Occipital lobe (tissue), 2 donors: Measurements from ENCODE around the gene GRM4. TPM values are rescaled to one million over a fixed set of nuclear protein-coding genes. Genes with fewer than 3 reads are reported as not detected.

Experiments
- DNase-seq: peaks from one replicate; lab custom pipeline; 2025; lab: John Stamatoyannopoulos, UW
- total RNA-seq: library from RNA; depleted of rRNA; stranded (reverse); fragments of >200 nt; gene quantifications from one replicate; pipeline ENCODE4 v1.2.3, GENCODE V29; 2014

GRM4 gene
- total RNA-seq, 1 donor from 2014 or later, result 0.94 TPM

DNA sequence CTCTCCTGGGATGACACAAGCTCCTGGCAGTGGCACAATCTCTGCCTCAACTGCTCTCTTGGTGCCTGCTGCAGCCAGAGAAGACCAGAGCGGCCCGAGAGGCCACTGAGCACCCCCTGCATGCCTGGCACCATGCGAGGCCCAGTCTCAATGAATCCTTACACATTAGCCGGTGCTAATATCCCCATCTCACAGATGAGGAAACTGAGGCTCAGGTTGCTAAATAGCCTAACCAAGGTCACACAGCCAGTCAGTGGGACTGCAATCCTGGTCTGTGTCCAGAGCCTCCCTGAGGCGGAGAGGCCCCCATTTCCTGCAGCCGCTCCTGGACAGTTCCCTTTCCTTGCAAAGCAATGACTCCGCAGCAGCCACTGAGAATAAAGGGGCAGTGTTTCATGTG lies 81.2 kb downstream of the GRM4 start:
- DNase-seq, result no peak

DNA sequence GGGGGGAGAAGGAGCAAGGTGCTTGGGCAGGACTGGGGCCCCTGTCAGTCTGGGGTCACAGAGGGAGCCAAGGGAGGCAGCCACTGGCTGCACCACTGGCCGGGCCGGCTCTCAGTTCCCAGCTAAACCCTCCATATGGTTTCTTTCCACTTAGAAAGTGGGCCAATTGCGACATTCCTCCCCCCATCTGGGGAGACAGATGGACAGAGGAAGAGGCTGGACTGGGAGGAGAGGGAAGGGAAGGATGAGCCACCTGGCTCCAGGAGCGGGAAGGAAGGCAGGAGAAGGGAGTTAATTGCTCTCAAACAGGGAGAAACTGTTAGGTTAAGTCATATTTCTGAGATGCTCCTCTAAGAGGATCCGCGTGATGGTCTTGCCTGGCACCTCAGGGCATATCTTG lies 82.2 kb downstream of the GRM4 start:
- no peak for DNase-seq

DNA sequence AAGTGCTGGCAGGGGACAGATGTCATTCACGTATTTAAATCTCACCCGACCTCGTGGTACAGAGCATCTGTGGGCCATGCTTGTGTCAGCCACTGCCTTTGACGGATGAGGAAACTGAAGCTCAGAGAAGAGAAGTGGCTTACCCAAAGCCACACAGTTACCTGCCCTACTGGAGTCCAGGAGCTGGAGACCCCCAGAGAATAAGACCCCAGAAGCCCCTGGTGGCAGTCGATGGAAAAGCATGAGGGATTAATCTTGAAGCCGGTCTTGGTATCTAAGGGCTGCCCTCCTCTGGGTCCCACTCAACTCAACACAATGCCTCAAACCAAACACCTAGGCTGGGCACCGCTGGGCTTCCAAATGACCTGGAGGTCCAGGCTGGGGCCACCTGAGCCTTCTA lies 83.1 kb downstream of the GRM4 start:
- DNase-seq, result no peak

DNA sequence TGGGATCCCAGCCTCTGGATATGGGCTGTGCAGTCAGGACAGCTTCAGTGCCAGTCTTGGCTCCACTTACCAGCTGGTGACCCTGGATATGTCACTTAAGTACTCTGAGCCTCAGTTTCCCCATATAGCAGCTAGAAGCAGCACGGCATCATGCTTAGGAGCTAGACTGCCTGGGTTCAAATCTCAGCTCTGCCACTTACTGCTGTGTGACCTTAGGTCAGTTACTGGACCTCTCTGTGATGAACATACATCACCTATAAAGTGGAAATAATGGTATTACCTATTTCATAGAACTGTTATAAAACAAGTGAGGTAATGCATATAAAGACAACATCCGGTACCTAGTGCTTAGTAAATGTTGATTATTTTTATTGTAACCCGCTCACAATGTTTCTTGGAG lies 83.7 kb downstream of the GRM4 start:
- DNase-seq, result no peak

DNA sequence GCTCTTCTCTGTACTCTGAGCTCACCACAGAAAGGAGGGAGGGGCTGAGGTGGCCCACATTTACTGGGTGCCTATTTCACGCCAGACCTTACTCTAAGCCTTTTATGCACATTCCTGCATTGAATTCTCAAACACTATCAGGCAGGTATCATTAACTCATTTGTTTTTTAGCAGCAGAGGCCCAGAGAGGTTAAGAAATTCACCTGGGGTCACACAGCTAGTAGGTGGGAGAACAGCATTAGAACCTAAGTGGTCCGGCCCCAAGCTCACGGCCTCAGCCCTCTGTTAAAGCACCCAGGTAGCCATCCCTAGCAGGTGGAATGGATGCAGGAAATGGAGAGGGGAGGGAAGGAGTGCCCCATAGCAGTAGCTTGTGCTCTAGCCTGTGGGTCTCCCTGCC lies 84.5 kb downstream of the GRM4 start:
- no peak for DNase-seq

DNA sequence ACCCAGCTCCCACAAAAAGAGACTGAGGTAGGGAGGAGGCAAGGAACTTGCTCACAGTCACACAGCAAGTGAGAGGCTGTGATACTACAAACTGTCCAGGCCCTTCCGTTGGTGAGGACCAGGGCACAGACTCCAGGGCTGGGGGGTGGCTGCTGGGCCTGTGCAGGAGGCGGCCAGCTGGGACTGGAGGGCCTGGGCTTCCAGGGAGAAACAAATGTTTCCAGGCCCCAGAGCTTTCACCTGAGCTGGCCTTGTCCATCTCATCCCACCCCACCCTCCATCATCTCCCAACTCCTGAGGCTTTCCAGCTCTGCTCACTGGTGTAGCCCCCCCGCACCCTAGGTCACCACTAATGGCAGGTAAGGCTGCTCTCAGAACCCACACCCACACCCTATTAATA lies 86.0 kb downstream of the GRM4 start:
- DNase-seq, result no peak

DNA sequence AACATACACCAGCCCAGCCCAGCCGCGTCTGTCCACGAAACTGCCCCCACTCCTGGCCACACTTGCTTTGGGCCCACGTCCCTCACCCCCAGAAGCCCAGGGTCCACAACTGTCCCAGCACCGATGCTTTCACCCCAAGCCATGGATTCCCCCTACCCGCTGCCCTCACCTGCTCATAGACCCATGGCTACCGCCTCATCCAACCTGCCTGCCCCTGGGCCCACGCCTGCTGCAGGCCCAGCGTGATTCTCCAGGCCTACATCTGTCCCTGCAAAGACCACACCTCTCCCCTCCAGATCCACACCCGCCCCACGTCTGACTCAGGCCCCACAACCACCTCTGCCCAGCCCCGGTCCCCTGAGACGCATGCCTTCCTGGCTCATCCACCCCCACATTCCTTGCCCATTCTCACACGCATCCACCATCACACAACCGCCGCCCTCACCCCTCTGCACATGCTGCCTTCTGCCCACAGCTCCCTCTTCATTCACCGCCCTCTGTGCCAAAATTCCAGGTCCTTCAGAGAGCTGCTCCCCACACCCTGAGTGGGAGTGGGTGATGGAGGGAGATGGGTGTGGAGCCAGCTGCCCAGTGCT lies 86.7 kb downstream of the GRM4 start:
- DNase-seq, result no peak

DNA sequence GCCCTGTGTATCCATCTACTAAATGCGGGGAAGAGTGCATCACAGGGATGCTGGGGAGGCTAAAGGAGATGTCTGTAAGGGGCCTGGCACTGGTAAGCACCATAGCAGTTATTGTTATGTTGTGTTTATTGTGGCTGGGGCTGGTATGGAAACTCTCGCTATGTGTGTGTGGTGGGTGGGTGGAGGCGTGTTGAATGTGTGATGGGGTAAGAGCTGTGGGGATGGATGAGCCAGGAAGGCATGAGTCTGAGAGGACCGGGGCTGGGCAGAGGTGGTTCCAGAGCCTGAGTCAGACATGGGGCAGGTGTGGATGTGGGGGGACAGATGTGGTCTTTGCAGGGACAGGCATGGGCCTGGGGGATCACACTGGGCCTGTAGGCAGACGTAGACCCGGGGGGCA lies 88.1 kb downstream of the GRM4 start:
- DNase-seq, result no peak

DNA sequence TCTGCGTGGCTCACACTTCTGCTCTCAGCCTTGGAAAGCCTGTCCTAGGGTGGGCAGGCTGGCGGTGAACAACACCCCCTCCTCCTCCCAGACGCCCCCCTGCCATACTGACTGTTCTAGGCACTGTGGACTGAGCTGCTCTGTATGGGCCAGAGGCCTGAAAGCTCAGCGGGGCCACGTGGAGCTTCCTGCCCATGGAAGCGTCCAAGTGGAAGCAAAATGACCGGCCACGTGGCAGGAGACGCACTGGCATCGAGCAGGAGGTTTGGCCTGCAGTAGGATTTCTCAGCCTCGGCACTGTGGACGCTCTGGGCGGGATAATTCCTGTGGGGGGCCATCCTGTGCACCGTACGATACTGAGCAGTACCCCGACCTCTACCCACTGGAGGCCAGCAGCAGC lies 88.7 kb downstream of the GRM4 start:
- DNase-seq, result no peak

DNA sequence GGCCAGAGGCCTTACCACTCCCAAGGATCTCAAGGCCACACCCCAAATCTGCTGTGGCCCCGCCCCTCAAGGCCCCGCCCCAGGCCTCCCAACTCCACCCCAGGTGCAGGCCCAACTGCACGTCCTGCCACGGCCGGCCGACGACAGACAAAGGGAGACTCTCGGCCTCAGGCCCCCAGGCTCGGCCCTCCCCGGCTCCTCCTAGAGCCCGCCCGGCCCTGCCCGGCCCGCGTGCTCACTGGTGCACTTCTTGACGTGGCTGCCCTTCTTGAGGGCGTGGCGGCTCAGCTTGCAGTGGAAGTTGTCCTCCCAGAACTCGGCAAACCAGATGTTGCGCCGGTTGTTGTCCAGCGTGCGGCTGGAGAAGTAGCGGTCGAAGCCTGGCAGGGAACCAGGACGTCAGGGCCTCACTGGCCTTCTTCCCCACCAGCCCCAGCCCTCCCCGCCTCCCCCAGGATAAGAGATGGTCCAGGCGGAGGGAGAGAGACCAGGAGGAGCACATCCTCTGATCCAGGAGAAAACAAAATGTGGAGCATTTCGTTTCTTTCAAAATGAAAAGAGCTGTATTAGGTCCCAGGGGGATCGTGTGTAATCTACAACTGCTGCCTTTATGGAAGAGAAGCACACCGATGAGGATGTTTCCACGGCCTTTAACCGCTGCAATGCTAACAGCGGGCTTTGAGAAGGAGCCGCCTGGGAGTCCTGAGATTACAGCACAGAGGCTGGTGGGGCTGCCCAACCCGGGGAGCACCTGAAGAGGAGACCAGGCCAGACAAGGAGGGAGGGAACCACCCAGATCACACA lies 89.4 kb downstream of the GRM4 start:
- DNase-seq, result no peak

DNA sequence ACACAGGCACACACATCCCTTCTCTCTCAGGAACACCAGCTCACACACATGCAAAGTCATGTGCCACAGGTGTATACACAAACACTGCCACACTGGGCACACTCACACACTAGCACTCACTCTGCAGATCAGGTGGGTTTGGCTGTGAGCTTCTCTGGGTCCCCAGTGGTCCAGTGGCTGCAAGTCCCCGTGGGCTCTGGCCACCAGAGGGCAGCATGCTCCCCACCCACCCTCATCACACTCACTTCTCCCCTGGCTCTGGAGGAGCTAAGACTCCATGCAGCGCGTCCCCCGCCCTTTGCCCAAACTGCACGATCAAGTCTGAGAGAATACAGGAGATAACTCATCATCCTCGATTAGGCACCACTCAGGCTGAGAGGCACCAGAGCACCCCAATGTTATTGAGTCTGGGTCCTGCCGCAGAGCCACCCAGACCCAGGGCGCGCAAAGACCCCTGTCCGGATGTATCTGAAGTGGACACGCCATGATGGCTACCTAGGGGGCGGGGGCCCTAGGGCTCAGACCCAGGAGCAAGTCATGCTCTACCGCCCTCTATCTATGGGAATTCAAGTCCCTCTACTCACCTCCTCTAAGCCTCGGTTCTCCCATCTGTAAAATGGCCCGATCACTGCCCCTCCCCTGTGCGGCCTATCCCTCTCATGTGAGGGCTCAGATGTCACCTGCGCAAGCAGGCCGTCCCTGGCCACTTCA lies 90.5 kb downstream of the GRM4 start:
- no peak for DNase-seq

DNA sequence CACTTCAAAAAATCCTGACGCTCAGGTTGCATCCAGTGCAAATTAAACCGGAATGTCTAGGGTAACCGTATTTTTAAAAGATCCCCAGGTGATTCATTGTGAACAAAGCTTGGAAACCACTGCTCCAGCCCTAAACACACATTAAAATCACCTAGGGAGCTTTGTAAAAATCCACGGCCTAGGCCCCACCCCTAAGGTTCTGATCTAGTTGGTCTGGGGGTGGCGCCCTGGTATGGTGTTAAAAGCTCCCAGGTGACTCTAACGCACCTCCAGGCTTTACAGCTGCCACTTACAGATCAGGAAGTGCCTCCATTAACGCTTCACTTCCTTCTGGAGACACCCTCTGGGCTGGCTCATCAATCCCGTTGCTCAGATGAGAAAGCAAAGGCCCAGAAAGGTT lies 92.2 kb downstream of the GRM4 start:
- DNase-seq, result no peak

DNA sequence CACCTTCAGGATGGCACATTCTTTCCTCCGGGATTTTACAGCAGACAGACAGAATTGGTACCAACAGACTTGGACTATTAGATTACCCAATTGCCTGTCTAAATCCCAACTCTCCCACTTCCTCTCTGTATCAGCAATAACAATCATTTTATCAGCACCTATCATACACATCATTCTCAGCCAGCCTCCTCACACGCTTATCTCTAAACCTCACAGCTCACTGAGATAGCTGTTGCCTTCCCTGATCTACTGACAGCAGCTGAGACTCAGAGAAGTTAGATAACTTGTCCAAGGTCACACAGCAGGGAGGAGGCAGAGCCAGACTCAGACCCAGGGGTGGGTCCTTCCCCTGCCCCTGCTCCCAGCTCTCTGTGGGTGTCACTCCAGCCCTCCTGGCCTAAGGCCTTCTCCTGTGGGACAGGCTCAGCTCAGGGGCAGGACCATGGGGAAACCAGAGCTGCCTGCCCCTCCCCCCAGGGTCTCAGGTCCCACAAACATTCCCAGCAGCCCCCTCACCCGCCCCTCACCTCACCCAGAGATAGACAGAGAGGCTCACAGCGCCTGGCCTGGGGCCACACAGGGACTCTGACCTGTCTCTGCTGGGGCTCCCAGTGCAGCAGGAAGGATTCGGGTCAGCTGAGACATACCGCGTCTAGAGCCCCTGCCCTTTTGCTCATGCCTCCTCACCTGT lies 92.8 kb downstream of the GRM4 start:
- DNase-seq, result no peak

DNA sequence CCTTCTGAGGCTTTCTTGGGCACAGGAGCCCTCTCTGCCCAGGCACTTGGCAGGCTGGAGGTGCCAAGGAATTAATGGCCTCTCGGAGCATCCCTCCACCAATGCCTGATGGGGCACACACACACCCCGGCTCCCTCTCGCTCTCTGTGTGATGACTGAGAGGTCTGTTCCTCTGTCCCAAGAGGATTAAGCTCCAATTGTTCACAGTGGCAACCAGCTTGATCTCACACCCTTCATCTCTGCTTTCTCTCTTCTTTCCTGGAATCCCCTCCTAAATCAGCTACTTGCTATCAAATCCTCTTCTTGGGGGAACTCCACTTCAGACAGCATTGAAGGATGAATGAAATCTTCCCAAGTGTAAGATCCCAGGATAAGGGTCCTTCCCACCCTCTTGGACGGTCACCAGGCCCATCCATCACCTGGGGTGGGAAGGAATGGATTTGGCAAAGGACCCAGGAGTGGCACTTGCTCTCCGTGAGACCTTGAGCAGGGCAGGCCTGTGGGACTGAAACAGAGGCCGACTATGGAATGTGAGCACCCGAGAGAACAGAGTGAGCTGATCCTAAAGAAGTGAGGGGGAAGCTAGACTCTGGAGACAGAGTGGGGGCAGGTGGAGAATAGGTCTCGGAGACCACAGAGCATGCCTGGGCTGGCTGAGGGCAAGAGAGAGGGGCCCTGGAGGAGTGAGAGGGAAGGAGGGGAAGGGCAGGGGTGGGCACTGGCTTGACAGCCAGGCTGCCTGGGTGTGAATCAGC lies 93.6 kb downstream of the GRM4 start:
- no peak for DNase-seq

DNA sequence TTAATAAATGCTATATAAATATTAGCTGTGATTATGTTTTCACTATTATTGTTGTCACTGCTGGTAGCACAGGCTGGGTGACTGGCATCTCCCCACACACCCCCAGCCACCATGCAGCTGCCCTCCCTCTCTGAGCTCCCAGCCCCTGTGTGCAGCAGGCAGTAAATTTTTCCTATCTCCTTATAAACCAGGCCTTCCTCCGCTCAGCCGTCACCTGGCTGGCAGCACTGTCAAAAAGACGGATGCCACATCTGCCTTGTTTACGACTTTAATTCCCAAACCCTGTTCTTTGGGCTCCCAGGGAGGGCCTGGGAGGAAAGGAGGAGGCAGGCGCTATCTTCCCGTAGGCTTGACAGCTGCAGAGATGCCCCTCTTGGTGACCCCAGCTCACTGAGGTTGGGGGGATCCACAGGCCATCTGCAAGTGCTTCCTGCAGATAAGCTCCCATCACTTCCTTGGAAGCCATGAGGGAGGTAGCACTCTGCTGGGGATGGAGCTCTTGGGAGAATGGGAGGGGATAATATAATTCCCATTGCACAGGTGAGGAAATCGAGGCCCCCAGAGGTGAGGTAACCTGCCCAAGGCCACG lies 94.5 kb downstream of the GRM4 start:
- no peak for DNase-seq

DNA sequence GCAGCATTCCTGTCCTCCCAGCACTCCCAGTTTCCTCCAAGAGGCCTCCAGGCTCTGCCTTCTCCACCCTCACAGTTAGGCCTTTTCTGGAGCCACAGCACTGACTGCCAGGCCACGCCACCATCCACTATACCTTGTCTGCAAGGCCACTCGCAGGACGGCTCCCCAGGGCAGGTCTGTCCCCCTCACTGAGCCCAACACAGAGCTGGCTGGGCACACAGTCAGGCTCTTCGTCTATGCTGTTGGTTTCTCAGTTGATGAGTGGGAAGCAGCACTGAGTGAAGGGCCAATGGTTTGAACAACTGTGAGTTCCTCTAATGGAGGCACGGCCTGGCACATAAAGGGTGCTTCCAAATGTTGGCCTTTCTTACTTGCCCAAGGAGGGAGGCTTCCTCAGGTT lies 95.2 kb downstream of the GRM4 start:
- DNase-seq, result no peak

DNA sequence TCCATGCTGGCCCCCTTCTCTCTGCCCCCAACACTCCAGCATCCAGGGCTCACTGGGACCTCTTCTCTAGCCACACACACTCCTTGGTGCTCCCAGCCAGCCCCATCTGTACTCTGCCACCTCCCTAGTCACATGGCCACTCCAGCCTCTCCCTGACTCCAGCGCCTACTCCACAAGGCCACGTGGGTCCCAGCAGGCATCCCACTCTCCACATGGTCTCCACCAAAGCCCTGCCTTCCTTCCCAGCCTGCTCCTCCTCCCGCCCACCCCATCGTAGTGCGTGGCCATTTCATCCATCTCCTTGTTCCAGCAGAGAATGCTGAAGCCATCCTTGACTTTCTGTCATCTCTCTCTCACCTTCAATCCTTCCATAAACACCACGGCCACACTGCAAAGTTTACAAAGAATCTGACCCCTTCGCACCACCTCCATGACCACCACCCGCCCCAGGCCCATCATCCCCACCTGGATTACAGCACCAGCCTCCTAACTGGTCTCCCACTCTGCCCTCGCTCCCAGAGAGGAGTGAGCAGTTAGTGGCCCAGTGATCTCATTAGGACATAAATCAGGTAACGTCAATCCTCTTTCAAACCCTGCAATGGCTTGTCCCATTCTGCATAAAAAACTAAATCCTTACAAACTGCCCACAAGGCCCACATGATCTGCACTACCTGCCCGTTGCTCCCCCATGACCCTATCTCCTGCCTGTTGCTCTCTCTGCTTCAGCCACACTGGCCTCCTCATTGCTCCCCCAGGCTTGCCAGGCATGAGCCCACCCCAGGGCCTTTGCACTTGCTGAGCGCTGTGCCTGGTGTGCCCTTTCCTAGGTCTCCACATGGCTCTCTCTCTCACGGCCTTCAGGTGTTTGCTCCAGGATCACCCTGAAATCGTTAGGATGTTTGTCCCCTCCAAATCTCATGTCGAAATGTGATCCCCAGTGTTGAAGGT lies 96.2 kb downstream of the GRM4 start:
- DNase-seq, result no peak

DNA sequence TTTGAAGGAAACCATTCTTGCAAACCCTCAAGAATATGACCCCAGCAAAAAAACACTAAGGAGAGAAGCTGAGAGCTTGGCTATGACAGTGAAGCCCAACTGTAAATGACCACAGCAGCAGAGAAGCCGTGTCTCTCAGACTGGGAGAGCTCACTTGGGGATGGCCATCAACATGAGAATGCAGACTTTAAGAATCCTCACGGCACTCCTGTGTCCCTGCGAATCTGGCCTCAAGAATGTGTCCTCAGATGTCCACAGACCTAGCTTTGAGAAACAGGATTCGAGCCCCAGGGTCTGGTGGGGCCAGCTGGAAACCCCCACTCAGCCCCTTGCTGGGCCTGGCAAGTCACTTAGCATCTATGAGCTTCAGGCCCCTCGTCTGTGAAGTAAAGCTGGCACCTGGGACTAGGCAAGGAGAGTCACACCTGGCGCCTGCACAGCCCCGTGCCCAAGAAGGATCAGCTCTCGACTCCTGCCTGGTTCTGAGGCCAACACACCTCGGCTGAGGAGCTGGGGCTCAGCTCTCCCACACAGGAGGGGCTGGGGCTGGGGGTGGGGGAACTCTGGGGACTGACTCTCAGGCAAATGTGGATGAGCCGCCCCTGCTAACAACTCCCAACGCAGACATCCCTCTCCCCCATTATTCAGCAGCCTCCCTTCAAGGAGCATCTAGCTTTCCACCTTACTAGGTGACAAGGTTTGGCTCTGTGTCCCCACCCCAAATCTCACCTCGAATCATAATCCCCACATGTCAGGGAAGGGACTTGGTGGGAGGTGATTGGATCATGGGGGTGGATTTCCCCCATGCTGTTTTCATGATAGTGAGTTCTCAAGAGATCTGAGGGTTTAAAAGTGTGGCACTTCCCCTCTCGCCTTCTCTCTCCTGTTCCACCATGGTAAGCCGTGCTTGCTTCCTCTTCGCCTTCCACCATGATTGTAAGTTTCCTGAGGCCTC lies 97.7 kb downstream of the GRM4 start:
- DNase-seq, result no peak

DNA sequence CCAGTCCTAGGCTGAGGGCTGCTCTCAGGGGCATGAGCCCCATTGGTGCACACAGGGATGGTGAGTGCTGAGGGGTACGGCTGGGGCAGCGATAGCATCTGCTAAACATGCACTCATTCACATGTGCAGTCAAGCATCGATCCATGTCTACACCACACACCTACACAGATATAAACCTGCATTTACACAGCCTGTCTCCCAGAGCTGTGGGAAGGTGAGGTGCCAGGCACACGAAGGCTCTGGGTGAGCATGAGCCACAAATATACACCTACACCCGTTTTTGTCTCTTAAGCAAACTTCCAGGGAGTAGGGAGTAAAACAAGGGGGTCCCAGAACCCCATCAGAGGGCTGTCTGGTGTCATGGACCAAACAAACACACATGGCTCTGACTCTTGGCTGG lies 99.3 kb downstream of the GRM4 start:
- DNase-seq, result no peak
